K562 treated with DMSO at 1 percent for 48 hours (cell line): ENCODE data around the gene ANTXR2. TPM values are rescaled to one million over a fixed set of nuclear protein-coding genes. Genes with fewer than 3 reads are reported as not detected.

Source experiments
- total RNA-seq: library from RNA; unstranded; fragments of 300-600 nt; gene quantifications from 2 replicates; pipeline ENCODE4 v1.2.3, GENCODE V29; 2022; ENCODE audit warnings: low replicate concordance; ENCODE audit errors: extremely low read depth

The ANTXR2 gene
- total RNA-seq, result not detected in 2 replicates

DNA sequence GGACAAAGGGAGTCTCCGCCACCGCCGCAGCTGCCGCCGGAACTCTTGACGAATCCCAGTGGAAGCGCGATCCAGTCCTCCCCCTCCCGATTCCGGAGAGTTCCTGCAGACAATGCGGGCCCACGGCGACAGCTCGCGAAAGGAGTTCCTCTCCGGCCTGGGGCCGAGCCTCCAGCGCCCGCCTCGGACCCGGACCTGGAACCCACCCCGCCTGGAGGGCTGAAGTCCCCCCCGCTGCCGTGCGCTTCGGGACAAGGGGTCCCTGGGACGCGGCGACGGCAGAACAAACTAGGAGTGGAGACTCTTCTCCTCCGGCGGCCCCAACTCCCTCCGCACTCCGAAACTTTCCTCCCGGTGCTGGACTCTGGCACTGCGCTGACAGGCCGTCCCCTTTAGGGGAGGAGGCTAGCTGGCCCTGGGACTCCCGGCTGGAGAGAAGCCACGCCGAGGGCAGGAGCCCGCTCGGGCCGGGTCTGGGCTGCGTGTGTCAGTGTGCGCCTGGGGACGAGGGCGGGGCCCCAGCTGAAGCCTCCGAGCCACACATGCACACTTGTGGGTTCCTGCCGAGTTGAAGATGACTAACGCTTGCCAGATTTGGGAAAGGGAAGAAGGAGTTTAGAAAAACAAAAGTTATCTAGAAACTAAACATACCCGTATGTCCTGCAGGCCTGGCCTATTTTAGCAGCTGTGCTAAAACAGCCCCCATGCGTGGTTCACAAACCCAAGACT, at the start of gene ANTXR2:
Gene ANTXR2, minus strand, starts transcription at position 486 of the 729 bp plus-strand sequence. CDS start 669 bp downstream, outside the sequence.

Other genes with a start within 250 kb of the ANTXR2 start
- gene PRDM8, start 124.3 kb upstream of the ANTXR2 start, total RNA-seq, result not detected in 2 replicates
- not detected in 2 replicates for gene FGF5, start 193.4 kb upstream of the ANTXR2 start, total RNA-seq